DMS79 (cell line): Measurements from ENCODE around the gene AEN.
A peak's percentile ranks its signal among the peaks of the same experiment; 100 is the strongest.
"Not testable (repeated sequence)": the region's sequence is repeated elsewhere in the genome, so short reads cannot be mapped to it uniquely, and the experiment has no call there.

Experiments used
- DNase-seq: peaks from one replicate; lab custom pipeline; 2025; lab: John Stamatoyannopoulos, UW

The AEN gene

GRCh38 chr15:88631464-88632028 lies 10.4 kb downstream of the AEN start:
- DNase-seq = no peak

GRCh38 chr15:88632797-88633196 lies 11.7 kb downstream of the AEN start:
- not testable (repeated sequence) for DNase-seq

DNA sequence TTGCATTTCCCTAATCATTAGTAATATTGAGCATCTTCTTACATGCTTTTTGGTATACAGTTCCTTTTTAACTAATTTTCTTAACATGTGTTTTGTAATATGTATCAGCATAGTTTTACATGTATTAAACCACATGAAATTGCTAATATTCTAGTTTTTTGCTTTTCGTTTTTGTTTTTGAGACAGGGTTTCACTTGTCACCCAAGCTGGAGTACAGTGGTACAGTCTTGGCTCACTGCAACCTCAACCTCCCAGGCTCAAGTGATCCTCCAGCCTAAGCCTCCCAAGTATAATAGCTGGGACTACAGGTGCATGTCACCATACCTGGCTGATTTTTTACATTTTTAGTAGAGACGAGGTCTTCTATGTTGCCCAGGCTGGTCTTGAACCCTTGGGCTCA lies 13.3 kb downstream of the AEN start:
- no peak for DNase-seq

DNA sequence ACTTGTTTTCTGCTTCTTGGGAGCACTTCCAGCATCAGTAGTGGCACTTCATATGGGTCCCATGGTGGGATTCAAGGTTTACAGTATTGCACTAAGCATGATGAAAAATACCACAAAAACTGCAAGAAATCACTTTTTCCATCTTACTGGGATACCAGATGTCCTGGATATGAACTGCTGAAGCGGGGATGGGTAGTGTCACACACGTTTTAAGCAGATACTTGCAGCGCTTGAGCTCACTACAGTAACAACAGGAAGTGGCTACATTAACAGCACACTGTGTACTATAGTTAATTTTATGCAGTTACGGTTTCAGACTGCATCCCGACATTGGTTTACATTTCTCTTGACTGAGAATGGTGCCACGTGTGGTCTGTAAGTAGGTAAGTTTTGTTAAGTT lies 14.2 kb downstream of the AEN start:
- DNase-seq = no peak

DNA sequence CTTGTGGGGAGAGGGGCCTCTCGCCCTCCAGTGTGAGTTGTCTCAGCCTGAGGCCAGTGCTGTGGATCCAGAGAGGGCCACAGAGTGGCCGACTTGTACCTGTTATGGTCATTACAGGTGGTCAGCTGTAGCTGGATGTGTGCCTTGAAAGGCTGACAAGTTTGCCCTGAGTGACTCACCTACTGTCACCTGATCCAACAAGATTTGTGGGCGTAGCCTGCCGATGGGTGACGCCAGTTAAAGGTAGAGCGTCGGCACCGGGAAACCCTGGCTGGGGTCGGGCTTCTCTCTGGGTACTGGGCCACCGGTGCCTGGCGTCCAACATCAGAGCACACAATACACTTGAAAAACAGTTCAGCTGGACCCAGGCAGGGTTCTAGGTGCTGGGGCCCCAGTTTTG lies 14.9 kb downstream of the AEN start:
- DNase-seq = no peak

DNA sequence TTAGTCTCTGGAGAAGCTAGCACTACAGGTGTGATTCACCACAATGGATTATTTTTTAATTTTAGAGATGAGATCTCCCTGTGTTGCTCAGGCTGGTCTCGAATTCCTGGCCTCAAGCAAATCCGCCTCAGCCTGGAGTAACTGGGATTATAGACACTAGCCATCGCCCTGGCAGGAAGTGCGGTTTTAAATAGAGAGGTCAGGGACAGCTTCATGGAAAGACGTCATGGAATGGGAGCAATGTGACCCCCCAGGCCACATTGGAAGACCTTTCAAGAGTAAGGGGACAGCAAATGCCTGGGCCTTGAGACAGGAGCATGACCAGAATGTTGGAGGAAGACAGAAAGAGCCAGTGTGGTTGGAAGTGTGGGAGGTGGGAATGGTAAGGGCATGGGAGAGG lies 15.5 kb downstream of the AEN start:
- DNase-seq = no peak

DNA sequence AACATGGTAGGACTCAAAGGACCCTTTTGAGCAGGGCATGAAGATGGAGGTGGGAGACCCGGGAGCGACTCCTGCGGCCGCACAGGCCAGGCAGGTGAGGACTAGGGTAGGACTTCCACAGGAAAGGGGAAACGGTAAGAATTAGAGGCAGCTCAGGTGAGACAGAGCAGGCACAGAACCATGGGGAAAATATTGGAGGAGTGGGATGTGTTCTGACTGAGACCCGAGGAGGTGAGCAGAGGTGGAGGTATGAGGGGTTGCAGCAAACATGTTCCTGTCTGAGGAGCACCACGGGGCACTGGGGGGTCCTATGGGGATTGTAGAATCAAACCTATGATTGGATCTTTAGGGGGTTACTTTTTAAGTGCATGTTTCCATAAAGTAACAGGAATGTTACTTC lies 16.3 kb downstream of the AEN start:
- no peak for DNase-seq

- DNase-seq = no peak
Measured at GRCh38 chr15:88637841-88638625, 16.9 kb downstream of the AEN start.

- DNase-seq = peak; percentile 70
Measured at GRCh38 chr15:88638626-88639372, 17.7 kb downstream of the AEN start, which contains the start of gene ISG20. Gene ISG20 (plus strand): TSS chr15:88639016. CDS start chr15:88639367, 351 bp downstream.

GRCh38 chr15:88641959-88642452 lies 20.9 kb downstream of the AEN start:
- DNase-seq = no peak

GRCh38 chr15:88642514-88642913 lies 21.4 kb downstream of the AEN start:
- DNase-seq = not testable (repeated sequence)

DNA sequence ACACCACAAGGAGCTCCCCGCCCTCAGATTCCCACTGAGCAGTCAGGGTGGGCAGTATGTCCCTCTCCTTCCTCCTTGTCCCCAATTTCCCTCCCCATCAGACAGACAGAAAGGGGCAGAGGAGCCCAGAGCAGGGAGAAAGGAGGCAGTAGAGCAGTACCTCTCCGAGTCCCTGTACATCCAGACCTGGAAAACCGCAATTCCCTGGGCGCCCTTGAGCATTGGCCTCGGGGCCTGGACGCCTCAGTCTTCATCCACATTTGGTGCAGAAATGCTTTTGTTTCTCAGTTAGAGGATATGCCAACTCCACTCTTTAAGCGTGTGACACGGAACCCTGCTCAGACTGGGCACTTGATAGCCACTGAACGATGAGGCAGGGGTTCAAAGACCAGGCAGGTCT lies 23.6 kb downstream of the AEN start:
- DNase-seq = no peak

- no peak for DNase-seq
Measured at GRCh38 chr15:88645171-88646087, 24.3 kb downstream of the AEN start.

- DNase-seq = no peak
Measured at GRCh38 chr15:88646088-88646405, 24.9 kb downstream of the AEN start.

- no peak for DNase-seq
Measured at GRCh38 chr15:88646951-88647350, 25.8 kb downstream of the AEN start.

GRCh38 chr15:88647351-88648105 lies 26.4 kb downstream of the AEN start:
- DNase-seq = no peak

- no peak for DNase-seq
Measured at GRCh38 chr15:88648357-88649214, 27.4 kb downstream of the AEN start.

DNA sequence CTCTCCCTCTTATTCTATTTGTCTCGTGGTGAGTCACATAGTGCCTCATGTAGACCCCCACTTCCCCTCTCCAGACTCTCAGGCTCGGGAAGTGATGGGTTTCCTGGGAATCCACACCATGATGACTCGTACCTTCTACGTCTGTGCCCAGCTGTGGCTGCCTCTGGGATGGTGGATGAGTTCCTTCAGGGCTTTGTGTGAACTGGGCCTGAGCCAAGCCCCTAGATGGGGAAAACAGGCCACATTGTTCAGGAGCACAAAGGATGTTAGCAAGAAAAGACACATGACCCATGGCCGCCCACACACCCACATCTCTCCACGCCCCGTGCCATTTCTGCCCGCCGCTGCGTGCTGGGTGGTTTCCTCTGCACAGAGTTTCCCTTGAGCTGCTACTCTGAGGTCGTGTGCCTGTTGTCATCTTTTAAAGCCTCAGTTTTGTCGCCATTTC lies 28.2 kb downstream of the AEN start:
- DNase-seq = no peak

- DNase-seq = no peak
Measured at GRCh38 chr15:88649753-88650551, 28.8 kb downstream of the AEN start.
